DMS114 treated with DMSO at 0.1 percent for 48 hours (cell line): ENCODE results near the gene CEND1.
A peak's percentile ranks its signal among the peaks of the same experiment; 100 is the strongest.

Experiments used
- DNase-seq: peaks from one replicate; lab custom pipeline; 2025; ENCODE audit not compliant: unreplicated experiment; lab: John Stamatoyannopoulos, UW

Gene CEND1

GRCh38 chr11:779955-780532 is 9.8 kb downstream of the CEND1 start:
- DNase-seq: no peak

GRCh38 chr11:778976-779954 is 10.6 kb downstream of the CEND1 start:
- DNase-seq: no peak

- peak; percentile 28 for DNase-seq
Observed at GRCh38 chr11:777288-778255, 12.3 kb downstream of the CEND1 start, which contains the start of gene GATD1. Gene GATD1, minus strand, starts transcription at chr11:777487. Its CDS starts 25 bp downstream, at chr11:777462.

GRCh38 chr11:776561-777287 is 13.2 kb downstream of the CEND1 start:
- DNase-seq: no peak

- no peak for DNase-seq
Observed at GRCh38 chr11:776263-776560, 13.7 kb downstream of the CEND1 start.

GRCh38 chr11:774873-775592 is 14.9 kb downstream of the CEND1 start:
- DNase-seq: no peak

GRCh38 chr11:773830-774229 is 16.1 kb downstream of the CEND1 start:
- no peak for DNase-seq

- DNase-seq: no peak
Observed at GRCh38 chr11:773425-773824, 16.5 kb downstream of the CEND1 start.

- no peak for DNase-seq
Observed at GRCh38 chr11:772429-773390, 17.2 kb downstream of the CEND1 start.

GRCh38 chr11:771617-772204 is 18.2 kb downstream of the CEND1 start:
- DNase-seq: no peak

GRCh38 chr11:770642-771616 is 19.0 kb downstream of the CEND1 start:
- no peak for DNase-seq

- DNase-seq: no peak
Observed at GRCh38 chr11:769887-770641, 19.8 kb downstream of the CEND1 start.

GRCh38 chr11:767238-767637 is 22.7 kb downstream of the CEND1 start:
- no peak for DNase-seq

GRCh38 chr11:766936-767210 is 23.0 kb downstream of the CEND1 start:
- no peak for DNase-seq

- DNase-seq: no peak
Observed at GRCh38 chr11:766106-766935, 23.6 kb downstream of the CEND1 start.

GRCh38 chr11:765802-766091 is 24.1 kb downstream of the CEND1 start:
- DNase-seq: no peak
